Measurements from ENCODE around the gene CEP170.

DNA sequence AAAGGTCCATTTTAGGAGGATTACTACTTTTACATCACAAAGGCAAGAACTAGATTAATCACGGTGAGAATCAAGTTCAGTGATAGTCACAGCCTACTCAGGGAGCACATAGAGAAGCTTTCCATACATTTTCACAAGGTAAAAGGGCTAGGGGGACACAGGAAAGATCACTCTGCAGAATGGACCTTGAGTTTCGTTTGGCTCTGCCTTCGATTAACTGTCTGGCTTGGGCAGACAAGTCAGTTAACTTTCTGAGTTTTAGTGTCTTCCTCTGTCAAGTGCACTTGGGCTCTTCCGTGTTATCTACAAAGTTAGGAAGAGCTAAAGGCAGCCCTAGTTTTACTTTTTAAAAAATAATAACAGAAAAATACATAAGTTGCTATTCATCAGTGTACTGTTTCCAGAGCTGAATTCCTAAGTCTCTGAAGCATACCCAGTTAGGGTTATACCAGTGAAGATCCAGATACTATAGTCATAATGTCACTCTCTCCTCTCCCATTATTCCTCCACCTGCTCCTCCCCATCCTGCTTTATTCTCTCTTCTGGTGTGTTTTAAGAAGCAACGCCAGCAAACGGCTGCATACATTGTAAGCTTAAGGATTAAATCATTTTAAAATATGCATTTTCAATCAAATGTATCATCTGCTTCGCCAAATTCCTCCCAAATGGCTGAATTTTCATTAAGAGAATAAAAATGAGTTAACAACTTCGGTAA lies 1.7 kb downstream of the CEP170 start:
- no peak for TF ChIP-seq EZH2 (IDR thresholded peaks at IDR 0.05; ENCODE audit: insufficient read depth, low read length)
- TF ChIP-seq CTCF (IDR thresholded peaks at IDR 0.05; ENCODE audit: insufficient read depth, low read depth, low read length): no peak

Measured in astrocyte (in vitro differentiated cells and primary cell).